ENCODE measurements around the gene PLEKHM3.

PLEKHM3 gene

GRCh38 chr2:207787017-207787416 lies 238.3 kb downstream of the PLEKHM3 start:
- Histone ChIP-seq H4K8ac (ENCODE audit: low read length) (no peak overlapping the region), H2BK5ac (ENCODE audit: low read depth, low read length, poor library complexity, severe bottlenecking) (no peak overlapping the region), H3K27ac (ENCODE audit: low read length, poor library complexity, severe bottlenecking) (no peak overlapping the region), H2AK5ac (ENCODE audit: low read length, severe bottlenecking) (no peak overlapping the region), H3K9me3 (ENCODE audit: control insufficient read depth, low read length) (no peaks in the 10 kb centered on the region), H3K23ac (ENCODE audit: low read length in 2 of 2) (no peak overlapping the region), H3K4ac (ENCODE audit: low read depth in 1 of 2, low read length in 2 of 2) (no peak overlapping the region), H3K4me1 (ENCODE audit: control insufficient read depth, insufficient read depth, low read depth, low read length) (peaks cover 1% of the 10 kb centered on the region), H3K4me3 (ENCODE audit: insufficient read depth in 1 of 2, low read depth in 1 of 2, low read length in 2 of 2) (no peak overlapping the region), H3K14ac (ENCODE audit: low read length in 2 of 2) (no peak overlapping the region), H2BK15ac (ENCODE audit: low read depth, poor library complexity, severe bottlenecking) (no peak overlapping the region), H2BK120ac (ENCODE audit: low read depth, low read length) (no peak overlapping the region), H4K91ac (ENCODE audit: low read length) (no peak overlapping the region), H3K4me2 (ENCODE audit: low read length, poor library complexity, severe bottlenecking) (no peak overlapping the region), H2BK12ac (ENCODE audit: low read length in 2 of 2) (no peak overlapping the region), H3K18ac (ENCODE audit: low read depth in 1 of 2, low read length in 2 of 2) (no peak overlapping the region), H2AFZ (ENCODE audit: low read depth, low read length) (no peak overlapping the region), H3K9ac (ENCODE audit: low read length) (no peak overlapping the region), H3K79me1 (replicated peaks; ENCODE audit: low read length, poor library complexity, severe bottlenecking) (no peaks in the 10 kb centered on the region), H3K36me3 (ENCODE audit: control insufficient read depth in 1 of 2, insufficient read depth in 2 of 2, low read depth in 1 of 2, low read length in 2 of 2) (no peaks in the 10 kb centered on the region), H3K27me3 (ENCODE audit: control insufficient read depth in 1 of 2, insufficient read depth in 1 of 2, low read length in 2 of 2) (no peaks in the 10 kb centered on the region)
- no peak for DNase-seq
- no CpG with 5 or more reads among the region's 3 CpGs for WGBS

GRCh38 chr2:207784898-207785297 lies 240.4 kb downstream of the PLEKHM3 start:
- H3K9ac ChIP-seq (ENCODE audit: low read length), result no peak overlapping the region
- H4K8ac ChIP-seq (ENCODE audit: low read length), result no peak overlapping the region
- no peak overlapping the region for H3K27ac ChIP-seq (ENCODE audit: low read length, poor library complexity, severe bottlenecking)
- no peak overlapping the region for H2BK5ac ChIP-seq (ENCODE audit: low read depth, low read length, poor library complexity, severe bottlenecking)
- H2BK15ac ChIP-seq (ENCODE audit: low read depth, poor library complexity, severe bottlenecking), result no peak overlapping the region
- H3K14ac ChIP-seq (ENCODE audit: low read length in 2 of 2), result no peak overlapping the region
- no peak overlapping the region for H2AFZ ChIP-seq (ENCODE audit: low read depth, low read length)
- H3K4me3 ChIP-seq (ENCODE audit: insufficient read depth in 1 of 2, low read depth in 1 of 2, low read length in 2 of 2), result no peak overlapping the region
- no peaks in the 10 kb centered on the region for H3K4me1 ChIP-seq (ENCODE audit: control insufficient read depth, insufficient read depth, low read depth, low read length)
- H3K9me3 ChIP-seq (ENCODE audit: control insufficient read depth, low read length), result no peaks in the 10 kb centered on the region
- H3K36me3 ChIP-seq (ENCODE audit: control insufficient read depth in 1 of 2, insufficient read depth in 2 of 2, low read depth in 1 of 2, low read length in 2 of 2), result no peaks in the 10 kb centered on the region
- no peaks in the 10 kb centered on the region for H3K27me3 ChIP-seq (ENCODE audit: control insufficient read depth in 1 of 2, insufficient read depth in 1 of 2, low read length in 2 of 2)
- no peak overlapping the region for H3K4ac ChIP-seq (ENCODE audit: low read depth in 1 of 2, low read length in 2 of 2)
- H2AK5ac ChIP-seq (ENCODE audit: low read length, severe bottlenecking), result no peak overlapping the region
- DNase-seq, result no peak
- WGBS, result 90% methylated on average over 5 of the region's 5 CpGs
- no peak overlapping the region for H3K4me2 ChIP-seq (ENCODE audit: low read length, poor library complexity, severe bottlenecking)
- H3K79me1 ChIP-seq (replicated peaks; ENCODE audit: low read length, poor library complexity, severe bottlenecking), result no peaks in the 10 kb centered on the region
- no peak overlapping the region for H3K23ac ChIP-seq (ENCODE audit: low read length in 2 of 2)
- no peak overlapping the region for H3K18ac ChIP-seq (ENCODE audit: low read depth in 1 of 2, low read length in 2 of 2)
- H4K91ac ChIP-seq (ENCODE audit: low read length), result no peak overlapping the region
- no peak overlapping the region for H2BK12ac ChIP-seq (ENCODE audit: low read length in 2 of 2)
- no peak overlapping the region for H2BK120ac ChIP-seq (ENCODE audit: low read depth, low read length)

GRCh38 chr2:207783514-207783913 lies 241.8 kb downstream of the PLEKHM3 start:
- Histone ChIP-seq H3K27ac (ENCODE audit: low read length, poor library complexity, severe bottlenecking) (no peak overlapping the region), H4K8ac (ENCODE audit: low read length) (no peak overlapping the region), H2AK5ac (ENCODE audit: low read length, severe bottlenecking) (no peak overlapping the region), H3K14ac (ENCODE audit: low read length in 2 of 2) (no peak overlapping the region), H3K36me3 (ENCODE audit: control insufficient read depth in 1 of 2, insufficient read depth in 2 of 2, low read depth in 1 of 2, low read length in 2 of 2) (no peaks in the 10 kb centered on the region), H3K27me3 (ENCODE audit: control insufficient read depth in 1 of 2, insufficient read depth in 1 of 2, low read length in 2 of 2) (no peaks in the 10 kb centered on the region), H3K9ac (ENCODE audit: low read length) (no peak overlapping the region), H3K9me3 (ENCODE audit: control insufficient read depth, low read length) (no peaks in the 10 kb centered on the region), H2BK120ac (ENCODE audit: low read depth, low read length) (no peak overlapping the region), H3K79me1 (replicated peaks; ENCODE audit: low read length, poor library complexity, severe bottlenecking) (no peaks in the 10 kb centered on the region), H3K18ac (ENCODE audit: low read depth in 1 of 2, low read length in 2 of 2) (no peak overlapping the region), H3K23ac (ENCODE audit: low read length in 2 of 2) (no peak overlapping the region), H3K4me3 (ENCODE audit: insufficient read depth in 1 of 2, low read depth in 1 of 2, low read length in 2 of 2) (no peak overlapping the region), H4K91ac (ENCODE audit: low read length) (no peak overlapping the region), H2BK12ac (ENCODE audit: low read length in 2 of 2) (no peak overlapping the region), H3K4me1 (ENCODE audit: control insufficient read depth, insufficient read depth, low read depth, low read length) (no peaks in the 10 kb centered on the region), H3K4ac (ENCODE audit: low read depth in 1 of 2, low read length in 2 of 2) (no peak overlapping the region), H2BK5ac (ENCODE audit: low read depth, low read length, poor library complexity, severe bottlenecking) (no peak overlapping the region), H2BK15ac (ENCODE audit: low read depth, poor library complexity, severe bottlenecking) (no peak overlapping the region), H3K4me2 (ENCODE audit: low read length, poor library complexity, severe bottlenecking) (no peak overlapping the region), H2AFZ (ENCODE audit: low read depth, low read length) (no peak overlapping the region)
- WGBS, result 94% methylated on average over 1 of the region's 2 CpGs
- no peak for DNase-seq

GRCh38 chr2:207782238-207783030 lies 242.9 kb downstream of the PLEKHM3 start:
- H3K36me3 ChIP-seq (ENCODE audit: control insufficient read depth in 1 of 2, insufficient read depth in 2 of 2, low read depth in 1 of 2, low read length in 2 of 2), result no peaks in the 10 kb centered on the region
- WGBS, result 83% methylated on average over 9 of the region's 10 CpGs
- no peaks in the 10 kb centered on the region for H3K9me3 ChIP-seq (ENCODE audit: control insufficient read depth, low read length)
- DNase-seq, result no peak
- no peak overlapping the region for H3K23ac ChIP-seq (ENCODE audit: low read length in 2 of 2)
- H2BK120ac ChIP-seq (ENCODE audit: low read depth, low read length), result no peak overlapping the region
- no peak overlapping the region for H2AFZ ChIP-seq (ENCODE audit: low read depth, low read length)
- no peak overlapping the region for H3K4me2 ChIP-seq (ENCODE audit: low read length, poor library complexity, severe bottlenecking)
- H2BK12ac ChIP-seq (ENCODE audit: low read length in 2 of 2), result no peak overlapping the region
- H3K27me3 ChIP-seq (ENCODE audit: control insufficient read depth in 1 of 2, insufficient read depth in 1 of 2, low read length in 2 of 2), result no peaks in the 10 kb centered on the region
- no peak overlapping the region for H3K18ac ChIP-seq (ENCODE audit: low read depth in 1 of 2, low read length in 2 of 2)
- H3K4me3 ChIP-seq (ENCODE audit: insufficient read depth in 1 of 2, low read depth in 1 of 2, low read length in 2 of 2), result no peak overlapping the region
- no peak overlapping the region for H2BK15ac ChIP-seq (ENCODE audit: low read depth, poor library complexity, severe bottlenecking)
- H4K91ac ChIP-seq (ENCODE audit: low read length), result no peak overlapping the region
- H3K27ac ChIP-seq (ENCODE audit: low read length, poor library complexity, severe bottlenecking), result no peak overlapping the region
- H3K4ac ChIP-seq (ENCODE audit: low read depth in 1 of 2, low read length in 2 of 2), result no peak overlapping the region
- no peak overlapping the region for H4K8ac ChIP-seq (ENCODE audit: low read length)
- no peaks in the 10 kb centered on the region for H3K4me1 ChIP-seq (ENCODE audit: control insufficient read depth, insufficient read depth, low read depth, low read length)
- no peak overlapping the region for H3K14ac ChIP-seq (ENCODE audit: low read length in 2 of 2)
- no peak overlapping the region for H3K9ac ChIP-seq (ENCODE audit: low read length)
- H2AK5ac ChIP-seq (ENCODE audit: low read length, severe bottlenecking), result no peak overlapping the region
- H2BK5ac ChIP-seq (ENCODE audit: low read depth, low read length, poor library complexity, severe bottlenecking), result no peak overlapping the region
- H3K79me1 ChIP-seq (replicated peaks; ENCODE audit: low read length, poor library complexity, severe bottlenecking), result no peaks in the 10 kb centered on the region
